Measurements from ENCODE around the gene ZBTB14.

DNA sequence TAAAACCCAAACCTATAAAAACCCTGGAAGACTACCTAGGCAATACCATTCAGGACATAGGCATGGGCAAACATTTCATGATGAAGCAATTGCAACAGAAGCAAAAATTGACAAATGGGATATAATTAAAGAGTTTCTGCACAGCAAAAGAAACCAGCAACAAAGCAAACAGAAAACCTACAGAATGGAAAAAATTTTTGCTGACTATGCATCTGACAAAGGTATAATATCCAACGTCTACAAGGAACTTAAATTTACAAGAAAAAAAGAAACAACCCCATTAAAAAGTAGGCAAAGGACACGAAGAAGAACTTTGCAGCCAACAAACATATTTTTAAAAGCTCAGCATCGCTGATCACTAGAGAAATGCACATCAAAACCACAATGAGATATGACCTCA lies 28.8 kb downstream of the ZBTB14 start:
- no peak for TF ChIP-seq CTCF (IDR thresholded peaks at IDR 0.05)
- TF ChIP-seq POLR2A (IDR thresholded peaks at IDR 0.05): no peak

Data from thyroid gland (tissue), 4 donors.